Vagina (tissue), 2 donors: ENCODE data around the gene SERP1.

Source experiments
- POLR2AphosphoS5 ChIP-seq, 2 donors: sonication (generic); formaldehyde crosslinking; IDR thresholded peaks; one replicate each; pipeline ENCODE4 v1.9.0; 2017; ENCODE audit warnings: antibody characterized with exemption in 2 of 2, mild to moderate bottlenecking in 2 of 2, low read depth in 1 of 2; ENCODE audit not compliant: insufficient read depth in 1 of 2
- TF ChIP-seq, protein P1 (sequence below), 3 experiments: fragments of 450-650 bp in 2 of 3; fragments of 200-600 bp in 1 of 3; sonication (generic) in 1 of 3; IDR thresholded peaks; one replicate each; pipeline ENCODE4 v1.5.1; 2017 to 2019; ENCODE audit warnings: antibody characterized with exemption in 3 of 3, mild to moderate bottlenecking in 2 of 3, moderate library complexity in 2 of 3

GRCh38 chr3:150511122-150511821, 35.0 kb downstream of the SERP1 start:
- TF ChIP-seq, protein P1, sequence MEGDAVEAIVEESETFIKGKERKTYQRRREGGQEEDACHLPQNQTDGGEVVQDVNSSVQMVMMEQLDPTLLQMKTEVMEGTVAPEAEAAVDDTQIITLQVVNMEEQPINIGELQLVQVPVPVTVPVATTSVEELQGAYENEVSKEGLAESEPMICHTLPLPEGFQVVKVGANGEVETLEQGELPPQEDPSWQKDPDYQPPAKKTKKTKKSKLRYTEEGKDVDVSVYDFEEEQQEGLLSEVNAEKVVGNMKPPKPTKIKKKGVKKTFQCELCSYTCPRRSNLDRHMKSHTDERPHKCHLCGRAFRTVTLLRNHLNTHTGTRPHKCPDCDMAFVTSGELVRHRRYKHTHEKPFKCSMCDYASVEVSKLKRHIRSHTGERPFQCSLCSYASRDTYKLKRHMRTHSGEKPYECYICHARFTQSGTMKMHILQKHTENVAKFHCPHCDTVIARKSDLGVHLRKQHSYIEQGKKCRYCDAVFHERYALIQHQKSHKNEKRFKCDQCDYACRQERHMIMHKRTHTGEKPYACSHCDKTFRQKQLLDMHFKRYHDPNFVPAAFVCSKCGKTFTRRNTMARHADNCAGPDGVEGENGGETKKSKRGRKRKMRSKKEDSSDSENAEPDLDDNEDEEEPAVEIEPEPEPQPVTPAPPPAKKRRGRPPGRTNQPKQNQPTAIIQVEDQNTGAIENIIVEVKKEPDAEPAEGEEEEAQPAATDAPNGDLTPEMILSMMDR (IDR thresholded peaks at IDR 0.05) = no peak
- no peak for TF ChIP-seq POLR2AphosphoS5 (IDR thresholded peaks at IDR 0.05; ENCODE audit: insufficient read depth in 1 of 2, low read depth in 1 of 2)
